ENCODE measurements around the gene SLC35B2. TPM values are rescaled to one million over a fixed set of nuclear protein-coding genes. Genes with fewer than 3 reads are reported as not detected.

SLC35B2 gene
- total RNA-seq, 1 experiment from 2014 or later, result 143 TPM

- no peak for DNase-seq
- TF ChIP-seq CTCF (IDR thresholded peaks at IDR 0.05; ENCODE audit: unreplicated experiment), result no peak
- Mint-ChIP-seq H3K4me3 (ENCODE audit: low read depth, unreplicated experiment) (no peak overlapping the region), H3K9me3 (ENCODE audit: low read depth, unreplicated experiment) (no peaks in the 10 kb centered on the region), H3K27ac (ENCODE audit: unreplicated experiment) (no peak overlapping the region), H3K4me1 (ENCODE audit: low read depth, unreplicated experiment) (no peaks in the 10 kb centered on the region), H3K27me3 (ENCODE audit: unreplicated experiment) (peaks cover 96% of the 10 kb centered on the region), H3K36me3 (ENCODE audit: insufficient read depth, unreplicated experiment) (peaks cover 3% of the 10 kb centered on the region)
- CTCF ChIA-PET, result interaction anchor here (0.7 to 1.3 kb wide), 4 partner anchors 13 to 50 kb away, joined by 3 to 4 read pairs (median 3); partner anchors contain the start of genes AARS2 and SPATS1
- intact Hi-C loops (cut with micrococcal nuclease; ENCODE audit: unreplicated experiment), result no loop called here
- no TSS peak for BruUV-seq (replicated peaks)
Measured at GRCh38 chr6:44291841-44292240, 34.5 kb upstream of the SLC35B2 start.

- Mint-ChIP-seq H3K36me3 (ENCODE audit: insufficient read depth, unreplicated experiment) (no peaks in the 10 kb centered on the region), H3K4me3 (ENCODE audit: low read depth, unreplicated experiment) (no peak overlapping the region), H3K27me3 (ENCODE audit: unreplicated experiment) (peaks cover 96% of the 10 kb centered on the region), H3K27ac (ENCODE audit: unreplicated experiment) (no peak overlapping the region), H3K4me1 (ENCODE audit: low read depth, unreplicated experiment) (no peaks in the 10 kb centered on the region), H3K9me3 (ENCODE audit: low read depth, unreplicated experiment) (no peaks in the 10 kb centered on the region)
- DNase-seq, result no peak
- TF ChIP-seq CTCF (IDR thresholded peaks at IDR 0.05; ENCODE audit: unreplicated experiment), result no peak
- BruUV-seq (replicated peaks), result no TSS peak
- intact Hi-C loops (cut with micrococcal nuclease; ENCODE audit: unreplicated experiment), result no loop called here
- CTCF ChIA-PET, result interaction anchor here (0.7 to 1.1 kb wide), 2 partner anchors 11 to 65 kb away, joined by 3 read pairs; no protein-coding TSS in a partner anchor
Measured at GRCh38 chr6:44289726-44290260, 32.5 kb upstream of the SLC35B2 start.

GRCh38 chr6:44286747-44287146 is 29.4 kb upstream of the SLC35B2 start:
- no peak for DNase-seq
- Mint-ChIP-seq H3K27me3 (ENCODE audit: unreplicated experiment) (peaks cover 96% of the 10 kb centered on the region), H3K4me1 (ENCODE audit: low read depth, unreplicated experiment) (no peaks in the 10 kb centered on the region), H3K27ac (ENCODE audit: unreplicated experiment) (no peak overlapping the region), H3K36me3 (ENCODE audit: insufficient read depth, unreplicated experiment) (no peaks in the 10 kb centered on the region), H3K9me3 (ENCODE audit: low read depth, unreplicated experiment) (no peaks in the 10 kb centered on the region), H3K4me3 (ENCODE audit: low read depth, unreplicated experiment) (no peak overlapping the region)
- CTCF ChIA-PET, result no interaction called here
- BruUV-seq (replicated peaks), result no TSS peak
- no peak for TF ChIP-seq CTCF (IDR thresholded peaks at IDR 0.05; ENCODE audit: unreplicated experiment)
- intact Hi-C loops (cut with micrococcal nuclease; ENCODE audit: unreplicated experiment), result no loop called here

- no TSS peak for BruUV-seq (replicated peaks)
- H3K27ac Mint-ChIP-seq (ENCODE audit: unreplicated experiment), result no peak overlapping the region
- no peaks in the 10 kb centered on the region for H3K9me3 Mint-ChIP-seq (ENCODE audit: low read depth, unreplicated experiment)
- H3K36me3 Mint-ChIP-seq (ENCODE audit: insufficient read depth, unreplicated experiment), result no peaks in the 10 kb centered on the region
- intact Hi-C loops (cut with micrococcal nuclease; ENCODE audit: unreplicated experiment), result no loop called here
- TF ChIP-seq CTCF (IDR thresholded peaks at IDR 0.05; ENCODE audit: unreplicated experiment), result no peak
- no peak for DNase-seq
- no peaks in the 10 kb centered on the region for H3K4me1 Mint-ChIP-seq (ENCODE audit: low read depth, unreplicated experiment)
- peaks cover 94% of the 10 kb centered on the region for H3K27me3 Mint-ChIP-seq (ENCODE audit: unreplicated experiment)
- CTCF ChIA-PET, result no interaction called here
- no peak overlapping the region for H3K4me3 Mint-ChIP-seq (ENCODE audit: low read depth, unreplicated experiment)
Measured at GRCh38 chr6:44286285-44286565, 28.9 kb upstream of the SLC35B2 start.
